ENCODE results near the gene PKMYT1. TPM values are rescaled to one million over a fixed set of nuclear protein-coding genes. Genes with fewer than 3 reads are reported as not detected.

PKMYT1 gene
- total RNA-seq, 4 donors from 2014 or later = 1.6 to 1.7 TPM; not detected in 2

DNA sequence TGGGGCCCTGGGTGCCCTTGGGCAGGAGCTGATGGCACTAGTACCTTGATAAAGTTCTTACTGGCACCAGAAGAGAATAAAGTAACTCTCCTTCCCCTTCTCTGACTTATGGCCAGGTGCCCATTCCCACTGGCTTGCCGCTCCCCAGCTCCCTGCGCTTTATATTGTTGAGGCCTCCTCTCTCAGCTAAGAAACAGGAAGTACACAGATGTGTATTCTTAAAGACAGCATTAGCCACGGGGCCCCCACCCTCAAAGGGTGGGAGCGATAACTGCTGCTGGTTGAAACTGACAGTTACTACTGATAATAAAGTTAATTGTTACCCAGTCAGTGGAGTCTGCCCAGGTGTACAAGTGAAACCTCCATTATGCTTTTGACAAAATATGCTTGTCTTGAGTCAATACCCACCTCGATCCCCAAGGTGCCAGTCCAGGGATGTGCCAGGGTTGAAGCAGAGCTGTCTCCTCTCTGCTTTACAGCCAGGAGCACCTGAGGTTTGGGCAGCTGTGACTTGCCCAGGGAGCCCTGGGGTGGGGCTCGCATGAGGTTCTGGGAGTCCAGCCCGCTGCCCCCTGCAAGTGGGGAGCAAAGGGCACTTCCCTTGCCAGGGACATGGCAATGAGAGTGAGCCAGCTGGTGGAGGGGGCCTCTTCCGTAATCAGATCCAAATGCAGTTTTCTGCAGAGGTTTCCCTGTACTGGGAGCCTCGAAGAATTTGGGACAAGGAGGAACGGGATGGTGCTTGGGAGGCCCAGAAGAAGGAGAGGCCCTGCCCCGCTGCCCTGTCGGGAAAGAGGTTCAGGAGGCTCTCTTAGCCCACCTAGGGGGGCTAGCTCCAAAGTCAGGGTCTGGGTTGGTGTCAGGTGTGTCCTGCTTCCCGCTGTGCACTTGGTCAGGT lies 27.1 kb upstream of the PKMYT1 start:
- no peak overlapping the region for H3K4me3 ChIP-seq
- TF ChIP-seq EP300 (IDR thresholded peaks at IDR 0.05) (no peak), POLR2A (IDR thresholded peaks at IDR 0.05) (no peak), POLR2AphosphoS5 (IDR thresholded peaks at IDR 0.05) (no peak)
- TF ChIP-seq, protein P1, sequence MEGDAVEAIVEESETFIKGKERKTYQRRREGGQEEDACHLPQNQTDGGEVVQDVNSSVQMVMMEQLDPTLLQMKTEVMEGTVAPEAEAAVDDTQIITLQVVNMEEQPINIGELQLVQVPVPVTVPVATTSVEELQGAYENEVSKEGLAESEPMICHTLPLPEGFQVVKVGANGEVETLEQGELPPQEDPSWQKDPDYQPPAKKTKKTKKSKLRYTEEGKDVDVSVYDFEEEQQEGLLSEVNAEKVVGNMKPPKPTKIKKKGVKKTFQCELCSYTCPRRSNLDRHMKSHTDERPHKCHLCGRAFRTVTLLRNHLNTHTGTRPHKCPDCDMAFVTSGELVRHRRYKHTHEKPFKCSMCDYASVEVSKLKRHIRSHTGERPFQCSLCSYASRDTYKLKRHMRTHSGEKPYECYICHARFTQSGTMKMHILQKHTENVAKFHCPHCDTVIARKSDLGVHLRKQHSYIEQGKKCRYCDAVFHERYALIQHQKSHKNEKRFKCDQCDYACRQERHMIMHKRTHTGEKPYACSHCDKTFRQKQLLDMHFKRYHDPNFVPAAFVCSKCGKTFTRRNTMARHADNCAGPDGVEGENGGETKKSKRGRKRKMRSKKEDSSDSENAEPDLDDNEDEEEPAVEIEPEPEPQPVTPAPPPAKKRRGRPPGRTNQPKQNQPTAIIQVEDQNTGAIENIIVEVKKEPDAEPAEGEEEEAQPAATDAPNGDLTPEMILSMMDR (IDR thresholded peaks at IDR 0.05) = no peak
- whole genome bisulfite sequencing, 2 donors (ENCODE audit: low coverage in 1 of 2) = 45 to 54% methylated on average over 3 to 5 of the region's 13 CpGs
- no peaks in the 10 kb centered on the region for H3K36me3 ChIP-seq
- peaks cover 0 to 11% (median 4%) of the 10 kb centered on the region in 3 donors for H3K4me1 ChIP-seq
- no peak for ATAC-seq
- H3K9me3 ChIP-seq = no peaks in the 10 kb centered on the region
- H3K27me3 ChIP-seq = peaks cover 77% of the 10 kb centered on the region
- H3K27ac ChIP-seq = no peak overlapping the region

DNA sequence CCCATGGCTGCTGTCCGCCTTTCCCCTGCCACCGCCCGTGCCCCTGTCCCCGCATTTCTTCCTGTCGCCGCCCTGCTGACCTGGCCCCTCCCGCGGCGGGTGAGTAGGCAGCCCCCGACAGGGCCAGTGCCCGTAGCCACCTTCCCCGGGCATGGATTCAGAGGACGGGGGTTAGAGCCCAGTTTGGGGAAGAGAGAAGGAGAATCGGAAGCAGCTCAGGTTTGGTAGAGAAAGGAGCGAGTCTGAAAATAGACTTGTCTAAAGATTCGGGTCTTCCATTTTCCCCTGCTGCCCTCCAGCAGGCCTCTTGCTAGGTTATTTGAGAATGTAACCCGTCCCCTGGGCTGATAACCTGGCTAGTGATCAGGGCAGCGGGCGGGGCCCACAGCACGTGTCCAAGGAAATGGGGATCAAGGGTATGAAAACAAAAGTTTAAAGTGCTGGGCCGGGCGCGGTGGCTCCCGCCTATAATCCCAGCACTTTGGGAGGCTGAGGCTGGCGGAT lies 24.6 kb upstream of the PKMYT1 start:
- no peak overlapping the region for H3K27ac ChIP-seq
- no peak for TF ChIP-seq POLR2AphosphoS5 (IDR thresholded peaks at IDR 0.05)
- TF ChIP-seq EP300 (IDR thresholded peaks at IDR 0.05) = no peak
- TF ChIP-seq POLR2A (IDR thresholded peaks at IDR 0.05) = no peak
- TF ChIP-seq, protein P1 (IDR thresholded peaks at IDR 0.05) = no peak
- no peaks in the 10 kb centered on the region for H3K36me3 ChIP-seq
- H3K27me3 ChIP-seq = peaks cover 69% of the 10 kb centered on the region
- 0 to 18% methylated on average over 2 to 14 of the region's 25 CpGs for WGBS, 2 donors (ENCODE audit: low coverage in 1 of 2)
- H3K9me3 ChIP-seq = no peaks in the 10 kb centered on the region
- peaks cover 0 to 11% (median 4%) of the 10 kb centered on the region in 3 donors for H3K4me1 ChIP-seq
- peak overlapping the region in 1 of 2 donors; percentile 44 for H3K4me3 ChIP-seq
- ATAC-seq = no peak

DNA sequence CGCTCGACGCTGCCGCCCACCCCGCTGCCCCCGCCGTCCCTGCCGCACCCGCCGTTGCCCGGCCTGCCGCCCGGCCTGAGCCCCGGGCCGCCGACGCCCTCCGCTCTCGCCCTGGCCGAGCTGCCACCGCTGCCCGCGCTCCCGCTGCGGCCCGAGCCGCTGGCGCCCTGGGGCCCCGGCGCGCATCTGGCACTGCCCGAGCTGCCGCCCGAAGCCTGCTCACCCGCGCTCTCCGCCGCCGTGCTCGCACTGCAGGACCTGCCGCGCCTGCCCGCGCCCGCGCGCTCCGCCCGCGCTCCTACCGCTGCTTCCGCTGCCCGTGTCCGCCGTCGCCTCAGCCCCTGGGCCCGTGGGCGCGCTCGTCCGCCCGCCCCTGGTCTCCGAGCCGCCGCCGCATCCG lies 24.1 kb upstream of the PKMYT1 start:
- H3K36me3 ChIP-seq = no peaks in the 10 kb centered on the region
- H3K9me3 ChIP-seq = no peaks in the 10 kb centered on the region
- H3K4me1 ChIP-seq = peaks cover 0 to 11% (median 4%) of the 10 kb centered on the region in 3 donors
- peak; percentile 20 for ATAC-seq
- H3K27me3 ChIP-seq = peaks cover 68% of the 10 kb centered on the region
- H3K27ac ChIP-seq = peak overlapping the region in 1 of 4 donors; percentile 71
- TF ChIP-seq EP300 (IDR thresholded peaks at IDR 0.05) = no peak
- TF ChIP-seq, protein P1 (IDR thresholded peaks at IDR 0.05) = no peak
- TF ChIP-seq POLR2A (IDR thresholded peaks at IDR 0.05) = no peak
- TF ChIP-seq POLR2AphosphoS5 (IDR thresholded peaks at IDR 0.05) = no peak
- no CpG with 5 or more reads among the region's 67 CpGs for WGBS, 2 donors (ENCODE audit: low coverage in 1 of 2)
- H3K4me3 ChIP-seq = peak overlapping the region in 1 of 2 donors; percentile 44

DNA sequence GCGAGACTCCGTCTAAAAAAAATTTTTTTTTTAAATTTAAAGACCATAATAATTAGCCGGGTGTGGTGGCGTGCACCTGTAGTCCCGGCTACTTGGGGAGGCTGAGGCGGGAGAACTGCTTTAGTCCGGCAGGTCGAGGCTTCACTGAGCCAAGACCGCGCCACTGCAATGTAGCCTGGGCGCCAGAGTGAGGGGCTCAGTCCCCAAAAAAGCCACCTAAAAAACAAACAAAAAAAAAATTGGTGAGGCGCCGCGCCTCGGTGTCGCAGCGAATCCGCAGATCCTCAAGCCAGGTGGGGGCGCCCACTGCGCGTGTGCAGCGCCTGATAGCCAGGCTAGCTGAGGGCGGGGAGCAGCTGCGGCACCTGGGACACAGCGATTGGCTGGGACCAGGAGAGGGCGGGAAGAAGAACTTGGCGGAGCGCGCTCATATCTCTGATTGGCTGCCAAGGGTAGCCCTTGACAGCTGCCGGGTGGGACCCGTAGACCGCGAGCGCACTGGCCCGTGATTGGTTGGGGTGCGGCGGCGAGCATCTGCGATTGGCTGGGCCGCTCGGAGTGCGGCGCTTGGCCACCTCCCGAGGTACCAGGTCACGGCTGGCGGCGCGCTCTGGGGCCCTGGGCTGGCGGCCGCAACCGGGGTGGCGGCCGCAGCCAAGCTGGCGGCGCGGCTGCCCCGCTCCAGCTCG lies 23.5 kb upstream of the PKMYT1 start:
- ATAC-seq = peak; percentile 99
- no peaks in the 10 kb centered on the region for H3K9me3 ChIP-seq
- WGBS, 2 donors (ENCODE audit: low coverage in 1 of 2) = 2 to 14% methylated on average over 9 to 17 of the region's 58 CpGs
- H3K27ac ChIP-seq = peak overlapping the region in 1 of 4 donors; percentile 71
- TF ChIP-seq, protein P1 (IDR thresholded peaks at IDR 0.05) = peak in 3 of 4 experiments; percentile 38 to 82 (median 52)
- peak; percentile 58 for TF ChIP-seq POLR2AphosphoS5 (IDR thresholded peaks at IDR 0.05)
- TF ChIP-seq POLR2A (IDR thresholded peaks at IDR 0.05) = no peak
- no peak for TF ChIP-seq EP300 (IDR thresholded peaks at IDR 0.05)
- peaks cover 66% of the 10 kb centered on the region for H3K27me3 ChIP-seq
- no peaks in the 10 kb centered on the region for H3K36me3 ChIP-seq
- H3K4me1 ChIP-seq = peaks cover 0 to 11% (median 4%) of the 10 kb centered on the region in 3 donors
- peak overlapping the region in 1 of 2 donors; percentile 44 for H3K4me3 ChIP-seq

Measured in gastroesophageal sphincter (tissue), 4 donors.